H1 (cell line): Measurements from ENCODE around the gene PIWIL1.

Experiments
- CBX8 ChIP-seq: fragments of 300-800, 300-1000 bp; sonication (generic); IDR thresholded peaks from 2 replicates; pipeline ENCODE4 v1.7.1; 2016; ENCODE audit warnings: low read depth, low read length, borderline replicate concordance
- TF ChIP-seq, protein P1 (sequence below), 3 experiments: IDR thresholded peaks; 1 replicate in 2 of 3; 2 replicates in 1 of 3; pipeline versions ENCODE4 v1.5.1 to v1.6.1; 2011; ENCODE audit warnings: low read length in 3 of 3, mild to moderate bottlenecking in 3 of 3, inconsistent platforms in 2 of 3, low read depth in 1 of 3, moderate library complexity in 1 of 3; ENCODE audit not compliant: insufficient read depth in 1 of 3; ENCODE audit errors: control extremely low read depth in 1 of 3

DNA sequence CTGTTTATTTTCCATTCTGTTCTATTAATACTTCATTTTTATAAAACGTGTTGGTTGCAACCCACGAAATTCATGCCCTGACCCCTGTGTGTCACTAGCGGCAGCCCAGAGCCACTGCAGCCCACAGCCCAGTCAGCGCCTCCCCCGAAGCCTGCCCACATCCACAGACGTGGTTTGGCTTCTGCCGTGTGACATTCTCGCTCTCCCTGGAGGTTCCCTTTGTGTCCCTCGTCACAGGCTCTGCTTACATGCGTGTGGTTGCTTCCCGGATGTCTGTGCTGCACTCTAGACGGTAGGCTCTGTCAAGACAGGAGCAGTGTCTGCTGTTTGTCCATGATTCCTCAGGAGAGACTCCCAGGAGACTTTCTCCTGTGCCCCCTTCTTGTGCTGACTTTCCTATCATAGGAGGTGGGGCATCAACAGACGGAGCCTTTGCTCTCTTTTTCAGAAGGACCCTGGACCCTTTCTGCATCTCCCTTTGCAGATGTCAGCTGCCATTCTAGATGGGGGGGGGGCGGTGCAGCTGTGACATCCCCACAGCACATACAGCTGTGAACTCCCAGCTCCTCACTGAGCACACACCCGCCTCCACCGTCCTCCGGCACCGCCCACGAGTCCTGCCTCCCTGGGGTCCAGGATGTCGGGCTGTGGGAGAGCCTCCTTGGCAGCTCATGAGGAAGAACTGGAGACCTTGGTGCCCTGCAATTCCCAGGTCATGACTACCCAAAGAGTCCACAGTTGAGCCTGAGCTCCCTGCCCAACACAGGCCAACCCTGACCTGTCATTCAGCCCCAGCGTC, 36.8 kb upstream of the PIWIL1 start:
- no peak for TF ChIP-seq CBX8
- TF ChIP-seq, protein P1, sequence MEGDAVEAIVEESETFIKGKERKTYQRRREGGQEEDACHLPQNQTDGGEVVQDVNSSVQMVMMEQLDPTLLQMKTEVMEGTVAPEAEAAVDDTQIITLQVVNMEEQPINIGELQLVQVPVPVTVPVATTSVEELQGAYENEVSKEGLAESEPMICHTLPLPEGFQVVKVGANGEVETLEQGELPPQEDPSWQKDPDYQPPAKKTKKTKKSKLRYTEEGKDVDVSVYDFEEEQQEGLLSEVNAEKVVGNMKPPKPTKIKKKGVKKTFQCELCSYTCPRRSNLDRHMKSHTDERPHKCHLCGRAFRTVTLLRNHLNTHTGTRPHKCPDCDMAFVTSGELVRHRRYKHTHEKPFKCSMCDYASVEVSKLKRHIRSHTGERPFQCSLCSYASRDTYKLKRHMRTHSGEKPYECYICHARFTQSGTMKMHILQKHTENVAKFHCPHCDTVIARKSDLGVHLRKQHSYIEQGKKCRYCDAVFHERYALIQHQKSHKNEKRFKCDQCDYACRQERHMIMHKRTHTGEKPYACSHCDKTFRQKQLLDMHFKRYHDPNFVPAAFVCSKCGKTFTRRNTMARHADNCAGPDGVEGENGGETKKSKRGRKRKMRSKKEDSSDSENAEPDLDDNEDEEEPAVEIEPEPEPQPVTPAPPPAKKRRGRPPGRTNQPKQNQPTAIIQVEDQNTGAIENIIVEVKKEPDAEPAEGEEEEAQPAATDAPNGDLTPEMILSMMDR (IDR thresholded peaks at IDR 0.05; ENCODE audit: control extremely low read depth in 1 of 3, insufficient read depth in 1 of 3, low read depth in 1 of 3, low read length in 3 of 3) = no peak
